WTC11 (cell line): ENCODE data around the gene SPNS3. TPM values are rescaled to one million over a fixed set of nuclear protein-coding genes. Genes with fewer than 3 reads are reported as not detected.

Experiments used
- ATAC-seq: fragments of 200-7000 bp; cut with Tn5 transposase; 2 replicates; pipeline ENCODE4 v1.10.0; 2021; ENCODE audit warnings: mild to moderate bottlenecking, moderate library complexity
- CTCF ChIA-PET: fragments of 300-600 bp; sonication (Branson Sonifier 250); formaldehyde crosslinking; loops from one replicate; lab custom pipeline; 2021; ENCODE audit warnings: antibody characterized with exemption; lab: Charles Lee
- POLR2A ChIA-PET: fragments of 350-600 bp; sonication (Branson Sonifier 250); formaldehyde crosslinking; loops from one replicate; lab custom pipeline; 2021; ENCODE audit warnings: antibody characterized with exemption; lab: Charles Lee
- DNase-seq: peaks from one replicate; pipeline ENCODE4 v3.0.0; 2021; ENCODE audit warnings: low spot score
- H3K27ac Mint-ChIP-seq: 2 replicates; pipeline ENCODE4 v1.8.0; 2021; ENCODE audit warnings: mixed read lengths
- H3K27me3 Mint-ChIP-seq: 2 replicates; pipeline ENCODE4 v1.8.0; 2021; ENCODE audit warnings: low read depth, mild to moderate bottlenecking, moderate library complexity, mixed read lengths
- H3K36me3 Mint-ChIP-seq: 2 replicates; pipeline ENCODE4 v1.8.0; 2021; ENCODE audit warnings: mixed read lengths
- H3K4me1 Mint-ChIP-seq: 2 replicates; pipeline ENCODE4 v1.8.0; 2022; ENCODE audit warnings: mixed read lengths
- H3K4me3 Mint-ChIP-seq: 2 replicates; pipeline ENCODE4 v1.8.0; 2021; ENCODE audit warnings: mild to moderate bottlenecking, moderate library complexity, mixed read lengths
- H3K9me3 Mint-ChIP-seq: 2 replicates; pipeline ENCODE4 v1.8.0; 2021; ENCODE audit warnings: mixed read lengths
- ELF4 ChIP-seq: sonication (generic); formaldehyde crosslinking; IDR thresholded peaks from 2 replicates; pipeline ENCODE4 v1.8.1; 2022; ENCODE audit warnings: low read depth, mild to moderate bottlenecking, moderate library complexity, missing genetic modification reagents
- FOXK1 ChIP-seq: sonication (generic); formaldehyde crosslinking; IDR thresholded peaks from 2 replicates; pipeline ENCODE4 v1.8.0; 2022; ENCODE audit warnings: mild to moderate bottlenecking, moderate library complexity, missing genetic modification reagents
- GABPB1 ChIP-seq: sonication (generic); formaldehyde crosslinking; IDR thresholded peaks from 2 replicates; pipeline ENCODE4 v1.8.1; 2023; ENCODE audit warnings: mild to moderate bottlenecking, missing genetic modification reagents
- GRHL2 ChIP-seq: fragments of 250-450 bp; sonication (Bioruptor Pico); IDR thresholded peaks from 2 replicates; pipeline ENCODE4 v1.8.0; 2022; ENCODE audit warnings: mild to moderate bottlenecking, moderate library complexity; ENCODE audit not compliant: insufficient replicate concordance, severe bottlenecking
- HMGA2 ChIP-seq: fragments of 250-450 bp; sonication (Bioruptor Pico); IDR thresholded peaks from 2 replicates; pipeline ENCODE4 v1.4.0; 2021; ENCODE audit warnings: mild to moderate bottlenecking, moderate library complexity
- IRF2 ChIP-seq: sonication (generic); formaldehyde crosslinking; IDR thresholded peaks from 2 replicates; pipeline ENCODE4 v1.8.0; 2022; ENCODE audit warnings: low read depth, missing genetic modification reagents, borderline replicate concordance
- MYBL2 ChIP-seq: sonication (generic); formaldehyde crosslinking; IDR thresholded peaks from 2 replicates; pipeline ENCODE4 v1.8.1; 2023; ENCODE audit warnings: mild to moderate bottlenecking, moderate library complexity, missing genetic modification reagents
- NFATC4 ChIP-seq: fragments of 250-450 bp; sonication (Bioruptor Pico); IDR thresholded peaks from 2 replicates; pipeline ENCODE4 v1.9.0; 2021; ENCODE audit warnings: mild to moderate bottlenecking
- NR1H2 ChIP-seq: sonication (generic); formaldehyde crosslinking; IDR thresholded peaks from 2 replicates; pipeline ENCODE4 v1.9.0; 2021; ENCODE audit warnings: mild to moderate bottlenecking, moderate library complexity, missing genetic modification reagents
- OVOL2 ChIP-seq: fragments of 250-450 bp; sonication (Bioruptor Pico); IDR thresholded peaks from 2 replicates; pipeline ENCODE4 v1.9.0; 2021; ENCODE audit warnings: mild to moderate bottlenecking, borderline replicate concordance
- RORB ChIP-seq: fragments of 250-450 bp; sonication (Bioruptor Pico); IDR thresholded peaks from 2 replicates; pipeline ENCODE4 v1.9.0; 2021; ENCODE audit warnings: mild to moderate bottlenecking
- ZNF232 ChIP-seq: sonication (generic); formaldehyde crosslinking; IDR thresholded peaks from 2 replicates; pipeline ENCODE4 v1.8.0; 2022; ENCODE audit warnings: mild to moderate bottlenecking, missing genetic modification reagents
- total RNA-seq: library from RNA; stranded (reverse); gene quantifications from 3 replicates; pipeline ENCODE4 v1.2.3, GENCODE V29; 2021
- TF ChIP-seq, protein P1 (sequence below): fragments of 200-600 bp; IDR thresholded peaks from 2 replicates; pipeline ENCODE4 v1.8.0; 2022; ENCODE audit warnings: antibody characterized with exemption
- TF ChIP-seq, protein P2 (sequence below): sonication (generic); formaldehyde crosslinking; IDR thresholded peaks from 2 replicates; pipeline ENCODE4 v1.8.0; 2022; ENCODE audit warnings: mild to moderate bottlenecking, missing genetic modification reagents
- TF ChIP-seq, protein P3 (sequence below): sonication (generic); formaldehyde crosslinking; IDR thresholded peaks from 2 replicates; pipeline ENCODE4 v1.8.1; 2022; ENCODE audit warnings: missing genetic modification reagents, borderline replicate concordance
- TF ChIP-seq, protein P4 (sequence below): fragments of 250-450 bp; sonication (Bioruptor Pico); IDR thresholded peaks from 2 replicates; pipeline ENCODE4 v1.8.0; 2021; ENCODE audit warnings: mild to moderate bottlenecking
- TF ChIP-seq, protein P5 (sequence below): fragments of 250-450 bp; sonication (Bioruptor Pico); IDR thresholded peaks from 2 replicates; pipeline ENCODE4 v2.1.2; 2022; ENCODE audit warnings: mild to moderate bottlenecking, moderate library complexity
- TF ChIP-seq, protein P6 (sequence below): sonication (generic); formaldehyde crosslinking; IDR thresholded peaks from 2 replicates; pipeline ENCODE4 v1.8.0; 2023; ENCODE audit warnings: missing genetic modification reagents, mild to moderate bottlenecking, borderline replicate concordance

Gene SPNS3
- total RNA-seq, 1 experiment from 2014 or later = not detected

DNA sequence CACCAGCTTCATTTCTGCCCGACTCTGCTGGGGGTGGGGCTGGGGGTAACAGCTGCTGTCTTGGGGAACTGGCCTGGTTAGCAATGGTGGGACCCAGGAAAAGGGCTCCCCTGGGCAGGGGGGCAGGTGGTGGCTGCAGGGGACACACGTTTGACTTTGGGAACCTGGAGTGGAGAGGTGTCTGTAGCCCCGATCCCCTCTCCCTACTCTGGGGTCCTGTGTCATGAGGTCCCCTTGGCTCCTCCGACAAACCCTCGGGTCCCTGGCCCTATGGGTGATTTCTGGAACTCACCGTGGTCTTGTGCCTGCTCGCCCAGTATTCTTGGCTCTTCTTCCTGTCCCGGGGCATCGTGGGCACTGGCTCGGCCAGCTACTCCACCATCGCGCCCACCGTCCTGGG is 12.0 kb downstream of the SPNS3 start (continued):
- TF ChIP-seq ELF4 (CRISPR knock-in tag) = no peak
- TF ChIP-seq, protein P1, sequence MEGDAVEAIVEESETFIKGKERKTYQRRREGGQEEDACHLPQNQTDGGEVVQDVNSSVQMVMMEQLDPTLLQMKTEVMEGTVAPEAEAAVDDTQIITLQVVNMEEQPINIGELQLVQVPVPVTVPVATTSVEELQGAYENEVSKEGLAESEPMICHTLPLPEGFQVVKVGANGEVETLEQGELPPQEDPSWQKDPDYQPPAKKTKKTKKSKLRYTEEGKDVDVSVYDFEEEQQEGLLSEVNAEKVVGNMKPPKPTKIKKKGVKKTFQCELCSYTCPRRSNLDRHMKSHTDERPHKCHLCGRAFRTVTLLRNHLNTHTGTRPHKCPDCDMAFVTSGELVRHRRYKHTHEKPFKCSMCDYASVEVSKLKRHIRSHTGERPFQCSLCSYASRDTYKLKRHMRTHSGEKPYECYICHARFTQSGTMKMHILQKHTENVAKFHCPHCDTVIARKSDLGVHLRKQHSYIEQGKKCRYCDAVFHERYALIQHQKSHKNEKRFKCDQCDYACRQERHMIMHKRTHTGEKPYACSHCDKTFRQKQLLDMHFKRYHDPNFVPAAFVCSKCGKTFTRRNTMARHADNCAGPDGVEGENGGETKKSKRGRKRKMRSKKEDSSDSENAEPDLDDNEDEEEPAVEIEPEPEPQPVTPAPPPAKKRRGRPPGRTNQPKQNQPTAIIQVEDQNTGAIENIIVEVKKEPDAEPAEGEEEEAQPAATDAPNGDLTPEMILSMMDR = no peak
- TF ChIP-seq, protein P2, sequence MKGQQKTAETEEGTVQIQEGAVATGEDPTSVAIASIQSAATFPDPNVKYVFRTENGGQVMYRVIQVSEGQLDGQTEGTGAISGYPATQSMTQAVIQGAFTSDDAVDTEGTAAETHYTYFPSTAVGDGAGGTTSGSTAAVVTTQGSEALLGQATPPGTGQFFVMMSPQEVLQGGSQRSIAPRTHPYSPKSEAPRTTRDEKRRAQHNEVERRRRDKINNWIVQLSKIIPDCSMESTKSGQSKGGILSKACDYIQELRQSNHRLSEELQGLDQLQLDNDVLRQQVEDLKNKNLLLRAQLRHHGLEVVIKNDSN (CRISPR knock-in tag) = no peak
- TF ChIP-seq, protein P3, sequence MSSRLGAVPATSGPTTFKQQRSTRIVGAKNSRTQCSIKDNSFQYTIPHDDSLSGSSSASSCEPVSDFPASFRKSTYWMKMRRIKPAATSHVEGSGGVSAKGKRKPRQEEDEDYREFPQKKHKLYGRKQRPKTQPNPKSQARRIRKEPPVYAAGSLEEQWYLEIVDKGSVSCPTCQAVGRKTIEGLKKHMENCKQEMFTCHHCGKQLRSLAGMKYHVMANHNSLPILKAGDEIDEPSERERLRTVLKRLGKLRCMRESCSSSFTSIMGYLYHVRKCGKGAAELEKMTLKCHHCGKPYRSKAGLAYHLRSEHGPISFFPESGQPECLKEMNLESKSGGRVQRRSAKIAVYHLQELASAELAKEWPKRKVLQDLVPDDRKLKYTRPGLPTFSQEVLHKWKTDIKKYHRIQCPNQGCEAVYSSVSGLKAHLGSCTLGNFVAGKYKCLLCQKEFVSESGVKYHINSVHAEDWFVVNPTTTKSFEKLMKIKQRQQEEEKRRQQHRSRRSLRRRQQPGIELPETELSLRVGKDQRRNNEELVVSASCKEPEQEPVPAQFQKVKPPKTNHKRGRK (CRISPR knock-in tag) = no peak
- TF ChIP-seq ZNF232 = no peak
- TF ChIP-seq, protein P4, sequence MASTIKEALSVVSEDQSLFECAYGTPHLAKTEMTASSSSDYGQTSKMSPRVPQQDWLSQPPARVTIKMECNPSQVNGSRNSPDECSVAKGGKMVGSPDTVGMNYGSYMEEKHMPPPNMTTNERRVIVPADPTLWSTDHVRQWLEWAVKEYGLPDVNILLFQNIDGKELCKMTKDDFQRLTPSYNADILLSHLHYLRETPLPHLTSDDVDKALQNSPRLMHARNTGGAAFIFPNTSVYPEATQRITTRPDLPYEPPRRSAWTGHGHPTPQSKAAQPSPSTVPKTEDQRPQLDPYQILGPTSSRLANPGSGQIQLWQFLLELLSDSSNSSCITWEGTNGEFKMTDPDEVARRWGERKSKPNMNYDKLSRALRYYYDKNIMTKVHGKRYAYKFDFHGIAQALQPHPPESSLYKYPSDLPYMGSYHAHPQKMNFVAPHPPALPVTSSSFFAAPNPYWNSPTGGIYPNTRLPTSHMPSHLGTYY (CRISPR knock-in tag) = no peak
- no peak for TF ChIP-seq RORB (CRISPR knock-in tag)
- TF ChIP-seq, all 79 proteins: peak for 0

DNA sequence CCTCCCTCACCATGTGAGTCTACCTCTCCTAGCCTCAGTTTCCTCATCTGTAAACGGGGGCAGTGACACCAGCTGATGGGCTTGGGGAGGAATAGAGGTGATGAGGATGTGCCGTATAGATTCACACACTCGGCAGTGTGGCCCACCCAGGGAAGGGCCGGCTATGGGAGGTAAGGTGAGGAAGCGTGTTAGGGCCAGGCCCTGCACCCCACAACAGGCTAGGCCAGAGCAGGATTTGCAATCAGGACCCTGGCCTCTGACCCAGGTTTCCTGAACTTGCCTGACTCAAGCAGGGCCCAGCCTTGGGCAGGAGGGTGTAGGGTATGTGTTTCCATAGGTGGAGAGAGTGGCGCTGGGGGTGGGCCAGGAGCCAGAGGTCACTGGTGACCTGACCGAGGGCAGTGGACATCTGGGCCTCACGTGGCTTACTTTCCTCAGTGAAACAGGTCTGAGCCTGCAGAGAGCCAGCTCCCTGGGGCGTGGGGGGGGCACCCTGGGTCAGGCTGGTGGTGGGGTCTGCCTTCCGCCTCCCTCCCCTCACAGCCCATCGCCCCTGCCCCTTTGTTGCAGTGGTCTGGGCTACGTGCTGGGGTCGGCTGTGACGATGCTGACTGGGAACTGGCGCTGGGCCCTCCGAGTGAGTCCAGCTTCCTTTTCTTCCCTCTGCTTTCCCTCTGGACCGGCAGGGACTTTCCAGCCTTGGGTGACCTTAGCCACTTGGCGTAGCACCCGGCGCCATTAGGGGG is 12.8 kb downstream of the SPNS3 start:
- Mint-ChIP-seq H3K36me3 (no peaks in the 10 kb centered on the region), H3K27ac (no peak overlapping the region), H3K27me3 (peaks cover 4% of the 10 kb centered on the region; the same call in 1 of the 2 replicates), H3K4me1 (no peaks in the 10 kb centered on the region), H3K4me3 (no peak overlapping the region), H3K9me3 (no peaks in the 10 kb centered on the region)
- ChIA-PET POLR2A (no interaction called here), CTCF (no interaction called here)
- no peak for TF ChIP-seq GRHL2
- no peak for TF ChIP-seq OVOL2 (CRISPR knock-in tag)
- no peak for TF ChIP-seq RORB (CRISPR knock-in tag)
- TF ChIP-seq HMGA2 (CRISPR knock-in tag) = no peak
- TF ChIP-seq FOXK1 (CRISPR knock-in tag) = no peak
- TF ChIP-seq, protein P4 (CRISPR knock-in tag) = no peak
- no peak for TF ChIP-seq GABPB1 (CRISPR knock-in tag)
- DNase-seq (no peak), ATAC-seq (no peak)

DNA sequence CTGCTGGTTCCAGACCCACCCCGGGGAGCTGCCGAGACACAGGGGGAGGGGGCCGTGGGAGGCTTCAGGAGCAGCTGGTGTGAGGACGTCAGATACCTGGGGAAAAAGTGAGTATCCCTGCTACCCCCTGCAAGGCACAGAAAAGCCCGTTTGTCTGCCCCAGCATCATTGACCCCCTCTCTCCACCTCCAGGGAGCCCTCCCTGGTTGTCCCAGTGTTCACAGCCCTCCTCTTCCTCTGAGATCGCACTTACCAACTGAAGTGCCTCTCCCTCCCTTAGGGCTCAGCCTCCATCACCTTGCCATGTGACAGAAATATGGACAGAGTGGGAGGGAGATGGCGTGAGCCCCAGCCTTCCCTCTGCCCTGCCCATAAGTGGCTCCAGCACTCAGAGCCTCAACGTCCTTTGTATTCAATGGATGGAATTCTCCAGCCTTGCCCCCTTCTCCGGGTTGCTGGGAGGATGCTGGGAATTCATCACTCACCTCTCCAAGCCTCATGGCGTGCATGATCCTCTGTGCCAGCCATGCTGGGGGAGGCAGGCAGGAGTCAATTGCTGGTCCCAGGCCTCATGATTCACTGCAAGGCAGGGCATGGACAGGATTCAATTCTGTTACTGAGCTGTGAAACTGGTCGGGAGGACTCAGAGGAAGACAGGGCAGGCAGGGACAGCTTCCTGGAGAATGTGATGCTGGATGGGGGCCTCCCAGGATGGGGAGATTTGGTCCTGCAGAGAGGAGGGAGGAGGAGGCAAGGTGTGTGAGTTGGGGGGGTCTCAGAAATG is 14.6 kb downstream of the SPNS3 start:
- Mint-ChIP-seq H3K4me3 (no peak overlapping the region), H3K27me3 (peaks cover 7% of the 10 kb centered on the region; the same call in 1 of the 2 replicates), H3K36me3 (no peaks in the 10 kb centered on the region), H3K4me1 (no peaks in the 10 kb centered on the region), H3K27ac (no peak overlapping the region; the same call in 1 of the 2 replicates), H3K9me3 (no peaks in the 10 kb centered on the region)
- POLR2A ChIA-PET = no interaction called here
- no peak for DNase-seq
- no peak for ATAC-seq
- CTCF ChIA-PET = interaction anchor here (1.0 to 1.3 kb wide), 2 partner anchors 27 to 28 kb away, joined by 3 read pairs; no protein-coding TSS in a partner anchor
- TF ChIP-seq, protein P5, sequence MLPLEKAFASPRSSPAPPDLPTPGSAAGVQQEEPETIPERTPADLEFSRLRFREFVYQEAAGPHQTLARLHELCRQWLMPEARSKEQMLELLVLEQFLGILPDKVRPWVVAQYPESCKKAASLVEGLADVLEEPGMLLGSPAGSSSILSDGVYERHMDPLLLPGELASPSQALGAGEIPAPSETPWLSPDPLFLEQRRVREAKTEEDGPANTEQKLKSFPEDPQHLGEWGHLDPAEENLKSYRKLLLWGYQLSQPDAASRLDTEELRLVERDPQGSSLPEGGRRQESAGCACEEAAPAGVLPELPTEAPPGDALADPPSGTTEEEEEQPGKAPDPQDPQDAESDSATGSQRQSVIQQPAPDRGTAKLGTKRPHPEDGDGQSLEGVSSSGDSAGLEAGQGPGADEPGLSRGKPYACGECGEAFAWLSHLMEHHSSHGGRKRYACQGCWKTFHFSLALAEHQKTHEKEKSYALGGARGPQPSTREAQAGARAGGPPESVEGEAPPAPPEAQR = no peak
- TF ChIP-seq MYBL2 (CRISPR knock-in tag) (no peak), NR1H2 (CRISPR knock-in tag) (no peak), IRF2 (no peak), NFATC4 (CRISPR knock-in tag) (no peak)
- TF ChIP-seq, protein P6, sequence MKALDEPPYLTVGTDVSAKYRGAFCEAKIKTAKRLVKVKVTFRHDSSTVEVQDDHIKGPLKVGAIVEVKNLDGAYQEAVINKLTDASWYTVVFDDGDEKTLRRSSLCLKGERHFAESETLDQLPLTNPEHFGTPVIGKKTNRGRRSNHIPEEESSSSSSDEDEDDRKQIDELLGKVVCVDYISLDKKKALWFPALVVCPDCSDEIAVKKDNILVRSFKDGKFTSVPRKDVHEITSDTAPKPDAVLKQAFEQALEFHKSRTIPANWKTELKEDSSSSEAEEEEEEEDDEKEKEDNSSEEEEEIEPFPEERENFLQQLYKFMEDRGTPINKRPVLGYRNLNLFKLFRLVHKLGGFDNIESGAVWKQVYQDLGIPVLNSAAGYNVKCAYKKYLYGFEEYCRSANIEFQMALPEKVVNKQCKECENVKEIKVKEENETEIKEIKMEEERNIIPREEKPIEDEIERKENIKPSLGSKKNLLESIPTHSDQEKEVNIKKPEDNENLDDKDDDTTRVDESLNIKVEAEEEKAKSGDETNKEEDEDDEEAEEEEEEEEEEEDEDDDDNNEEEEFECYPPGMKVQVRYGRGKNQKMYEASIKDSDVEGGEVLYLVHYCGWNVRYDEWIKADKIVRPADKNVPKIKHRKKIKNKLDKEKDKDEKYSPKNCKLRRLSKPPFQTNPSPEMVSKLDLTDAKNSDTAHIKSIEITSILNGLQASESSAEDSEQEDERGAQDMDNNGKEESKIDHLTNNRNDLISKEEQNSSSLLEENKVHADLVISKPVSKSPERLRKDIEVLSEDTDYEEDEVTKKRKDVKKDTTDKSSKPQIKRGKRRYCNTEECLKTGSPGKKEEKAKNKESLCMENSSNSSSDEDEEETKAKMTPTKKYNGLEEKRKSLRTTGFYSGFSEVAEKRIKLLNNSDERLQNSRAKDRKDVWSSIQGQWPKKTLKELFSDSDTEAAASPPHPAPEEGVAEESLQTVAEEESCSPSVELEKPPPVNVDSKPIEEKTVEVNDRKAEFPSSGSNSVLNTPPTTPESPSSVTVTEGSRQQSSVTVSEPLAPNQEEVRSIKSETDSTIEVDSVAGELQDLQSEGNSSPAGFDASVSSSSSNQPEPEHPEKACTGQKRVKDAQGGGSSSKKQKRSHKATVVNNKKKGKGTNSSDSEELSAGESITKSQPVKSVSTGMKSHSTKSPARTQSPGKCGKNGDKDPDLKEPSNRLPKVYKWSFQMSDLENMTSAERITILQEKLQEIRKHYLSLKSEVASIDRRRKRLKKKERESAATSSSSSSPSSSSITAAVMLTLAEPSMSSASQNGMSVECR (CRISPR knock-in tag) = no peak
